K562 (cell line): ENCODE data around the gene ZNF213. TPM values are rescaled to one million over a fixed set of nuclear protein-coding genes. Genes with fewer than 3 reads are reported as not detected.

Source experiments
- polyA plus RNA-seq, 8 experiments: library from polyadenylated mRNA; depleted of rRNA in 4 of 8; stranded (reverse) in 5 of 8; unstranded in 3 of 8; fragments of >200 nt; fragmentation: Nextera tagmentation in 2 of 8; fragmentation: Illumina TruSeq in 1 of 8; extraction: Ambion mirVana in 2 of 8; extraction: Trizol in 1 of 8; gene quantifications; 2 replicates each; pipeline versions ENCODE4 v1.2.1 to v1.2.3, GENCODE V29; 2011 to 2014; ENCODE audit warnings: inconsistent platforms in 1 of 8, missing spikeins in 1 of 8
- small RNA-seq: library from RNA; depleted of rRNA; stranded (forward); fragments of <200 nt; gene quantifications from one replicate; pipeline ENCODE3, GENCODE V24; 2014
- total RNA-seq, 7 experiments: library from RNA; depleted of rRNA in 6 of 7; stranded (reverse); fragments of >200 nt in 6 of 7; fragmentation: Illumina TruSeq in 2 of 7; extraction: Trizol in 2 of 7; gene quantifications; 2 replicates each; pipeline versions ENCODE4 v1.2.1 to v1.2.3, GENCODE V29; 2011 to 2021; ENCODE audit warnings: low replicate concordance in 1 of 7

Gene ZNF213
- total and polyA plus RNA-seq, 9 of the 15 experiments (the other 6 are each of a cell fraction or from before 2014, with no cell fraction given), result 0.49 to 10.0 (median 1.8) TPM

Small RNA genes lying within 50 kb of the gene (small RNA-seq; reads per million reads assigned to genes)
- 0.33 reads per million for gene RNU1-22P

Other genes starting within 250 kb of the ZNF213 start
Only the 7 nearest of the 21 such genes appear.
- gene BICDL2, start 98.1 kb upstream of the ZNF213 start, total RNA-seq (2014; rRNA removed), result 0.09 and 0.12 TPM in 2 replicates
- not detected in 2 replicates for gene BICDL2, start 98.1 kb upstream of the ZNF213 start, total RNA-seq (2014; rRNA removed; fragmentation: Illumina TruSeq; extraction: Trizol)
- gene BICDL2, start 98.1 kb upstream of the ZNF213 start, total RNA-seq (2015; rRNA removed; fragmentation: Illumina TruSeq; extraction: Trizol), result 0.08 TPM in 1 of 2 replicates, not detected in the other
- 0.09 TPM in 2 replicates for gene BICDL2, start 98.1 kb upstream of the ZNF213 start, total RNA-seq (2021)
- 0.18 and 0.28 TPM in 2 replicates for gene BICDL2, start 98.1 kb upstream of the ZNF213 start, polyA plus RNA-seq (2011; rRNA removed)
- gene BICDL2, start 98.1 kb upstream of the ZNF213 start, polyA plus RNA-seq (2014; fragmentation: Illumina TruSeq; extraction: Trizol), result not detected in 2 replicates
- not detected for gene BICDL2, start 98.1 kb upstream of the ZNF213 start, polyA plus RNA-seq (2014; fragmentation: Nextera tagmentation; extraction: Ambion mirVana)
- not detected in 2 replicates for gene BICDL2, start 98.1 kb upstream of the ZNF213 start, polyA plus RNA-seq (2014; rRNA removed)
- not detected in 2 replicates for gene MMP25, start 88.5 kb upstream of the ZNF213 start, total RNA-seq (2014; rRNA removed)
- not detected in 2 replicates for gene MMP25, start 88.5 kb upstream of the ZNF213 start, total RNA-seq (2014; rRNA removed; fragmentation: Illumina TruSeq; extraction: Trizol)
- gene MMP25, start 88.5 kb upstream of the ZNF213 start, total RNA-seq (2015; rRNA removed; fragmentation: Illumina TruSeq; extraction: Trizol), result 0.04 TPM in 1 of 2 replicates, not detected in the other
- 0.09 TPM in 1 of 2 replicates, not detected in the other for gene MMP25, start 88.5 kb upstream of the ZNF213 start, total RNA-seq (2021)
- not detected in 2 replicates for gene MMP25, start 88.5 kb upstream of the ZNF213 start, polyA plus RNA-seq (2011; rRNA removed)
- gene MMP25, start 88.5 kb upstream of the ZNF213 start, polyA plus RNA-seq (2014; fragmentation: Illumina TruSeq; extraction: Trizol), result 0.03 TPM in 1 of 2 replicates, not detected in the other
- not detected for gene MMP25, start 88.5 kb upstream of the ZNF213 start, polyA plus RNA-seq (2014; fragmentation: Nextera tagmentation; extraction: Ambion mirVana)
- not detected in 2 replicates for gene MMP25, start 88.5 kb upstream of the ZNF213 start, polyA plus RNA-seq (2014; rRNA removed)
- gene IL32, start 69.4 kb upstream of the ZNF213 start, total RNA-seq (2014; rRNA removed), result not detected in 2 replicates
- not detected in 2 replicates for gene IL32, start 69.4 kb upstream of the ZNF213 start, total RNA-seq (2014; rRNA removed; fragmentation: Illumina TruSeq; extraction: Trizol)
- not detected in 2 replicates for gene IL32, start 69.4 kb upstream of the ZNF213 start, total RNA-seq (2015; rRNA removed; fragmentation: Illumina TruSeq; extraction: Trizol)
- gene IL32, start 69.4 kb upstream of the ZNF213 start, total RNA-seq (2021), result 1.5 and 2.2 TPM in 2 replicates
- 0.21 TPM in 1 of 2 replicates, not detected in the other for gene IL32, start 69.4 kb upstream of the ZNF213 start, polyA plus RNA-seq (2011; rRNA removed)
- 0.31 and 0.64 TPM in 2 replicates for gene IL32, start 69.4 kb upstream of the ZNF213 start, polyA plus RNA-seq (2014; fragmentation: Illumina TruSeq; extraction: Trizol)
- under 1 TPM; 0.24 to 0.42 TPM for gene IL32, start 69.4 kb upstream of the ZNF213 start, polyA plus RNA-seq (2014; fragmentation: Nextera tagmentation; extraction: Ambion mirVana)
- gene IL32, start 69.4 kb upstream of the ZNF213 start, polyA plus RNA-seq (2014; rRNA removed), result 0.43 and 2.0 TPM in 2 replicates
- gene ZSCAN10, start 35.7 kb upstream of the ZNF213 start, total RNA-seq (2014; rRNA removed), result not detected in 2 replicates
- not detected in 2 replicates for gene ZSCAN10, start 35.7 kb upstream of the ZNF213 start, total RNA-seq (2014; rRNA removed; fragmentation: Illumina TruSeq; extraction: Trizol)
- gene ZSCAN10, start 35.7 kb upstream of the ZNF213 start, total RNA-seq (2015; rRNA removed; fragmentation: Illumina TruSeq; extraction: Trizol), result not detected in 2 replicates
- 0.16 and 0.22 TPM in 2 replicates for gene ZSCAN10, start 35.7 kb upstream of the ZNF213 start, total RNA-seq (2021)
- gene ZSCAN10, start 35.7 kb upstream of the ZNF213 start, polyA plus RNA-seq (2011; rRNA removed), result not detected in 2 replicates
- not detected in 2 replicates for gene ZSCAN10, start 35.7 kb upstream of the ZNF213 start, polyA plus RNA-seq (2014; fragmentation: Illumina TruSeq; extraction: Trizol)
- gene ZSCAN10, start 35.7 kb upstream of the ZNF213 start, polyA plus RNA-seq (2014; fragmentation: Nextera tagmentation; extraction: Ambion mirVana), result not detected
- gene ZSCAN10, start 35.7 kb upstream of the ZNF213 start, polyA plus RNA-seq (2014; rRNA removed), result not detected in 2 replicates
- 11.8 and 14.2 TPM in 2 replicates for gene ZNF205, start 22.4 kb upstream of the ZNF213 start, total RNA-seq (2014; rRNA removed)
- 1.9 and 2.4 TPM in 2 replicates for gene ZNF205, start 22.4 kb upstream of the ZNF213 start, total RNA-seq (2014; rRNA removed; fragmentation: Illumina TruSeq; extraction: Trizol)
- 5.1 and 5.4 TPM in 2 replicates for gene ZNF205, start 22.4 kb upstream of the ZNF213 start, total RNA-seq (2015; rRNA removed; fragmentation: Illumina TruSeq; extraction: Trizol)
- 9.4 and 10.1 TPM in 2 replicates for gene ZNF205, start 22.4 kb upstream of the ZNF213 start, total RNA-seq (2021)
- gene ZNF205, start 22.4 kb upstream of the ZNF213 start, polyA plus RNA-seq (2011; rRNA removed), result 3.6 and 4.7 TPM in 2 replicates
- 3.3 and 5.0 TPM in 2 replicates for gene ZNF205, start 22.4 kb upstream of the ZNF213 start, polyA plus RNA-seq (2014; fragmentation: Illumina TruSeq; extraction: Trizol)
- gene ZNF205, start 22.4 kb upstream of the ZNF213 start, polyA plus RNA-seq (2014; fragmentation: Nextera tagmentation; extraction: Ambion mirVana), result not detected
- 8.3 and 8.7 TPM in 2 replicates for gene ZNF205, start 22.4 kb upstream of the ZNF213 start, polyA plus RNA-seq (2014; rRNA removed)
- 0.45 TPM in 1 of 2 replicates, not detected in the other for gene OR1F1, start 53.2 kb downstream of the ZNF213 start, total RNA-seq (2014; rRNA removed)
- 0.15 and 0.54 TPM in 2 replicates for gene OR1F1, start 53.2 kb downstream of the ZNF213 start, total RNA-seq (2014; rRNA removed; fragmentation: Illumina TruSeq; extraction: Trizol)
- 0.23 TPM in 1 of 2 replicates, not detected in the other for gene OR1F1, start 53.2 kb downstream of the ZNF213 start, total RNA-seq (2015; rRNA removed; fragmentation: Illumina TruSeq; extraction: Trizol)
- 0.22 TPM in 1 of 2 replicates, not detected in the other for gene OR1F1, start 53.2 kb downstream of the ZNF213 start, total RNA-seq (2021)
- gene OR1F1, start 53.2 kb downstream of the ZNF213 start, polyA plus RNA-seq (2011; rRNA removed), result 0.46 TPM in 2 replicates
- gene OR1F1, start 53.2 kb downstream of the ZNF213 start, polyA plus RNA-seq (2014; fragmentation: Illumina TruSeq; extraction: Trizol), result 0.30 and 0.61 TPM in 2 replicates
- gene OR1F1, start 53.2 kb downstream of the ZNF213 start, polyA plus RNA-seq (2014; fragmentation: Nextera tagmentation; extraction: Ambion mirVana), result not detected
- gene OR1F1, start 53.2 kb downstream of the ZNF213 start, polyA plus RNA-seq (2014; rRNA removed), result 0.12 and 0.25 TPM in 2 replicates
- gene ZNF200, start 100.1 kb downstream of the ZNF213 start, total RNA-seq (2014; rRNA removed), result 11.2 and 11.8 TPM in 2 replicates
- gene ZNF200, start 100.1 kb downstream of the ZNF213 start, total RNA-seq (2014; rRNA removed; fragmentation: Illumina TruSeq; extraction: Trizol), result 11.6 and 15.1 TPM in 2 replicates
- gene ZNF200, start 100.1 kb downstream of the ZNF213 start, total RNA-seq (2015; rRNA removed; fragmentation: Illumina TruSeq; extraction: Trizol), result 12.1 and 14.5 TPM in 2 replicates
- gene ZNF200, start 100.1 kb downstream of the ZNF213 start, total RNA-seq (2021), result 9.6 and 11.5 TPM in 2 replicates
- 5.3 and 6.0 TPM in 2 replicates for gene ZNF200, start 100.1 kb downstream of the ZNF213 start, polyA plus RNA-seq (2011; rRNA removed)
- 9.2 and 11.0 TPM in 2 replicates for gene ZNF200, start 100.1 kb downstream of the ZNF213 start, polyA plus RNA-seq (2014; fragmentation: Illumina TruSeq; extraction: Trizol)
- gene ZNF200, start 100.1 kb downstream of the ZNF213 start, polyA plus RNA-seq (2014; fragmentation: Nextera tagmentation; extraction: Ambion mirVana), result 1 to 10 TPM; 4.8 to 6.6 TPM
- gene ZNF200, start 100.1 kb downstream of the ZNF213 start, polyA plus RNA-seq (2014; rRNA removed), result 8.4 and 9.8 TPM in 2 replicates